ENCODE measurements around the gene SFI1.

SFI1 gene

DNA sequence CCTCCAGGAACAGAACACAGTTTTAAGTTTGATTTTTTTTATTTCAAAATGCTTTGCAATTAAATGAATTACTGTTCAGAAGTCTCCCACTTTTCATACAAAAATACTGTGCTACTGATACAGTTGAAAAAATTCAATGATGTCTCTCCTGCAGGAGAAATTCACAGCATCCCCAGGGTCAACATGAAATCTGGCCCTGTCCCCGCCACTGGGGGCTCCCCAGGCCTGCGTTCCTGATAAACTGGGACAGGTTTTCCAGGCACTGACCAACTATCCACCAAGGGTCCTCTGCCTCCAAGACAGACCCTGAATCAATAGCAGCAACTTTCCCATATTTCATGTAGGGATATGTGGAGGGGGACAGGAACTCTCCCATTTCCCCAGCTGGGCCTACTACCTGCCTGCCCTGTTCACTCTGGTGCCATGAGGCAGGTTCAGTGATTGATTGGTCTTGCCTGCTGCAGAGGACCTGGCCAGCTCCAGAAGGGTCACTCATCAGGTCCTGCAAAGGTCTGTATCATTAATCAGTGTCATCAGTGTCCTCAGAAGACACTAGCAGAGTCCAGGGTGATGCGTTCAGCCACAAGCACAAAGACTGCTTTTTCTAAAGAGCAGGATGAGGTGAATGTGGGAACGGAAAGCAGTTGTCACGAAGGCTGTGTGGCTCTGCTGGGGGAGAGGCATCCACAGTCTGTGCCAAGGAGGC lies 122.3 kb downstream of the SFI1 start:
- DNase-seq: no peak

DNA sequence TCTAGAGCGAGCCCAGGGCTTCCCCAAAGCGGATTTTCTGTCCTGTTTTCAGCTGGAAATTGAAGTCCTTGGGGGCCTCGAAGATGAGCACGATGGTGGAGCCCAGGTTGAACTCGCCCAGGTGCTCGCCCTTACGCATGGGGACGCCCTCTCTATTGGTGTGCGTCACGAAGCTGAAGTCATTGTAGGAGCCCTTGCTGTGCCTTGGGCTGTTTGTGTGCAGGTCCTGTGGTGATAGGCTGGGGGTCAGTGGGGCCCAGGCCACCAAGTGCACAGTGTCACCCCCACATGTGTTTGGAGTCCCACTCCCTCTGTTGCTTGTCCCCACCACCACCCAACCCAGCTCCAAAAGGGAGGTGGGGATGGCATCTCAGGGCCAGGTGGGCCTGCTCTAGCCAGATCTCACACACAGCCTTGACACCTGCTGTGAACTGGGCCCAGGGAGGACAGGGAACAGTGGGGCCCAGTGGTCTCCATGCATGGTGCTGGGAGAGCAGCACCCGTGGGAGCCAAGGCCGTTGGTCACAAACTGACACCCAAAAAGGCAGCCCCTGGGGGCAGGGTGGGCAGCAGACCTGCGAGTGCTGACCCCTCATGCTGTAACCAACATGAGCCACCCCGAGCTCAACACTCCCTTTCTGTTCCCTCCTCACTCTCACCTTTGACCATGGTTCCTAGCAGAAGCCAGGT lies 123.4 kb downstream of the SFI1 start:
- no peak for DNase-seq

DNA sequence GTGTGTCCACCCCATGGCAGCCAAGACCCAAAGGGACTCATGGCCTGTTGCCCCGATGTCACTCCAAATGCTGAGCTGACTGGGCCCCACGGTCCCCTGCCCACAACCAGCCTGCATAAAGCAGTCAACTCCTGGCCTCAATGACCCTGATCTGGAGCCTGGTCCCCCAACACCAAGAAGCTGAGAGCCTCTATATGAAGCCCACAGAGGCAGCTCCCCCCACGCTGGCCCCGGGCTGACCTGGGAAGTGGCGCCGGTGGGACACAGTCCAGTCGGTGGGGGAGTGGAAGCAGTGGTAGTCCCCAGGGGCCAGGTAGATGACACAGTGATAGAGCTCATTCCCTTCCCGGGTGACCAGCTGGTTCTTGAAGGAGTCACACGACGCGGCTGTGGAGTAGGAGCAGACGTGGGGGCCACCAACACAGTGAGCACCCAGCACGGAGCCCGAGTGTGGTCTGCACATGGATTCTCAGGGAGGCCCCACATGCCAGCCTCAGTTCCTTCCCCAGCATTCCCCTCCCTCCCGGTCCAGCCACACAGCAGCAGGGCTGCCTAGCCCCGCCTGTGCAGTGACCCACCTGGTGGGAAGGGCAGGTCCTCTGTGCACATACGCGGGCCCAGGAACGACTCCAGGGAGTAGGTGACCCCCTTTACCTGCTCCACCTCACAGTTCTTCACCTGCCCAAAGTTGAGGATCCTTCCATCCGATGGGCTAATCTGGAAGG lies 124.6 kb downstream of the SFI1 start:
- no peak for DNase-seq

DNA sequence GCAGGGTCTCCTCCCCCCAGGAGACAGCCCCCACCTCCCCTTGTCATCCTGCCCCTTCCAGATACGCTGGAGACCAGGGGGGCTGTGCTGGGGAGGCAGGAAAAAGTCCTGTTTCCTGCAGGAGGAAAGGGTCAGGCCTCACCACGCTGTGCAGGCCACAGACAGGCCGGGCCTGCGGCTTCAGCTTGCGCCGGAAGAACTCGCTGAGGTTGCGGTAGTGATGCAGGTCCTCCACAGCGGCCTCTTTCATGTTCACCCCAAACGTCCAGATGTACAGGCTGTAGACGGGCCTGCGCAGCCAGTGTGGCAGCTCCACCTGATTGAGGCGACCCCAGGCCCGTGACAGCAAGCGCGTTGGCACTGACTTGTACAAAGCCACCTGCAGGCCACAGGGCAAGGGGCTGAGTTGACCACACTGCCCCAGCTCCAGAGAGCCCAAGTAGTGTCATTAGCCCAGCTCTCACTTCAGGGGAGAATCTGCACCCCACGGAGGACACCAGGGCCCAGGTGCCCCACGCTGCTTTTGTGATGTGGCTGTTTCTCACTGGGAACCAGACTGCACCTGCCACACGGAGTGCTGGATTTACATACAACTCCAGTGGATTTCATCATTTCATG lies 125.3 kb downstream of the SFI1 start:
- DNase-seq: no peak

DNA sequence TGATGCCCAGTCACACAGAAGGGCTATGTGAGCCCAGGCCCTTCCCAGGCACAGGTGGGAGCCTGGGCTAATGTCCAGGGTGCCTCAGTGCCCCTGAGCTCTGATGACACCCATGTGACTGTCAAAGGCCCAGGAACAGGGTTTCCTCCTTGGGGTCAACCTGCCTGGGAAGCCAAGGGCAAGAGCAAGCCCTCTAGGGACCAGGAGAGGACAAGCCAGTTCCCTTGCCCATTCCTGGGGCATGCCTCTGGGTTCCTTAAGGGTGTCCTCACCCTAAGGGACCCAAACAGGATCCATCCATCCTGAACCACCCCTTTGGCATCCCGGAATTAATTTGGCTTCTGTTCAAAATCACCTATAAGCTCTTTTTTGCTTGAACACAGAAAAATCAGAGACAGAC lies 126.6 kb downstream of the SFI1 start:
- DNase-seq: no peak

DNA sequence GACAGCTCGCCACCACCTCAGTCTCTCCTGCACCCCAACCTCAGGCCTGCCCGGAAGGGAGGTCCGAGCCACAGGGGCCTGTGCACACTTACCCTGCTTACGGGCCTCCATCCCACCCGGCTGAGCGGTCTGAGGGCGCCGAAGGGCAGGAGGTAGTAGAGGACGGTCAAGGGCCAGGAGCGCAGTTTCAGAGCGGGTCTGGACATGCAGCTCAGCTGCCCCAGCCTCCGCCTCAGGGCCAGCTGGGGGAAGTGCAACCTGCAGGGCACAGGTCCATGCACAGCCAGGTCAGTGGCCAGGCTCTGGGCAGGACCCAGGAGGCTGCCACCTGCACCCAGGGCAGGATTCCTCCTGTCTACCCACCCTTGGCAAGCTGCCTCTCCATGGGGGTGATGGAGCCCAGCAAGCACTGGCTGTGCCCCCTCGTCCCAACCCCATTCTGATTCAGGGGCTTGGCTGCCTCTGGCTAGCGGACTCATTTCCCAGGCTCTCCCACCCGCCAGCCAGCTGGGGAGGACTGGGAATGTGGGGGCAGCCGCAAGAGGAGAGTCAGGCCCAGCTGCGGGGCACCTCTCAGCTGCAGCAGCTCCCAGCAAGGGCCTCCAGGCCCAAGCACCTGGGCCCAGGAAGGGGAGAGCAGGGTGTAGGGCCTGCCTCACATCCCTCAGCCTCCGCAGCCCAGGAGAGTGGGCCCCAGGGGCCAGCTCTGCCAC lies 127.4 kb downstream of the SFI1 start:
- no peak for DNase-seq

DNA sequence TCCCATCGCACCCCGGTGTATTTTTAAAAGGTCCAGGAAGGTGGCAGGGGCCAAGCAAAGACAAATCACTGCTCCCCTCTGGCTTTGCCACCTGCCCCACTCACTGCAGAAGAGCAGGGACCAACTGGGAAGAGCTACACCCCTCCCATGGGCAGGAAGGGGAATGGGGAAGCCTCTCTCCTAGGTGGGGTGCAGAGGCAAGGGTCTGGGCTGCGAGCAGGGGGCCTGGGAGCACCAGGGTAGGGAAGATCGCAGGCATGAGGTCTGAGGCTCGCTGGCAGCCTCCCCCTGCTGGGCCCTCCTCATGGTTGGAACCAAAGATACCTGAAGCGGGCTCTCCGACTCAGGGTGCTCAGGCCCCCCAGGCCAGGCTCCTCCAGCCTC lies 128.9 kb downstream of the SFI1 start:
- DNase-seq: no peak

DNA sequence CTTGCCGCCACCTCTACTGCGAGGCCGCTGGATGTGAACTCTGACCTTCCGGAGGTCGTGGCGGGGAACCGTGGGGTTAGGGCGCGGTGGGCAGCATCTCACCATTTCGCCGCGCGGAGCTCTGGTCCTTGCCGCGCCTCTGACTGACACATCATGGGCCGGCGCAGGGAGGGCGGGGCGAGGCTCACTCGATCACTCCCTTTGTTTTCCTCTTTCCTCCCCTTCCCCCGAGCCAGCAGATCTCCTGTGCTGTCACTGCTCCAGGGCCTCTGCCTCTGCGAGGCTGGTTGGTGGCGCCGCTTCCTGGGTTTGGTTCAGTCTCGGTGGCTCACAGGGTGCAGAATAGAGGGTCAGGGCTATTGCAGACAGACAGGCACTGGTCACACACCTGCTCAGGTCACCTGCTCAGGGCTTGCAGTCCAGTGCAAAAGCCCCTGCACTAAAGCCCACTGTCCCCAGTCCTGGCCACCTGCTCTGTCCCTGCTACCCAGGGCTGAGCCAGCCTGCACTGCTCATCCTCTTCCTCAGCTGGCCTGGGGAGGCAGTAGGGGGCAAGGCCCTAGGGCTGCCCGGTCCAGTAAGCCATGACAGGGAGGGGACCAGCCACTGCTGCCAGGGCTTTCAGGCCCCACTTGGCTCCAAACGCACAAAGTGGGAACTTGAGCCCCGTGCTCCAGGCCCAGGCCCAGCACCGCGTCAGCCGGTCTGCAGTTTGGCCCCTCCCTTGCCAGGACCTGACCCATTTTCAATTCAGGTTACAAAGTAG lies 129.5 kb downstream of the SFI1 start:
- no peak for DNase-seq

DNA sequence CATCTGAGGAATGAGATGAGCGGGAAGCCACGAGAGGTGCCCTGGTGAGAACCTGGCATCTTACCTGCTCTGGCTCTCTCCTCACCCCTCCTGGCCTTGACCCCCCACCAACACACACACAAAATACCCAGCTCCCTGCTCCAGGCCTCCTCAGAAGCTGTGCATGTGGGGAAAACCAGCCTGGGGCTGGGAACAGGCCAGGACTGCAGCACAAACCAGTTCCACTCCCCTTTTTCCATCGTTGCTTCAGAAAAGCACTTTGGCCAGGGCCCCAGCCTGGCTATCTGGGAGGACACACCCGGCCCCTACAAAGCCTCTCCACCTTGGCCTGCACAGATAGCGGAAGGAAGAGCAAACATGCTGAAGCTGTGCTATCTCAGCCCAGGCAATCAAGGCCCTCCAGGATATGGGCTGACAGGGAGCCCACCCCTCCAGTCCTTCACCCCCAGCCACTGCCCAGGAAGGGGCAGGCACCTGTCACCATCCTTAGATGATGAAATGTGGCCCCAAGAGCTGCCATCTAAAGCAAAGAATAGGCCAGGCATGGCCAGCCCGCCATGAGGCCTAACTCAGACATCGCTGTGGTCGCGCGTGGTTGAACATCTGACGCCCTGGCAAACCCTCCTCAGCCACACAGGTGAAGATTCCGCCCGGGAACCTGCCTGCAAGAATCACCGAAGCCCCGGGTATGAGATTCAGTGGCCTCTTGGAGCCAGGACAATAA lies 130.3 kb downstream of the SFI1 start:
- DNase-seq: no peak

DNA sequence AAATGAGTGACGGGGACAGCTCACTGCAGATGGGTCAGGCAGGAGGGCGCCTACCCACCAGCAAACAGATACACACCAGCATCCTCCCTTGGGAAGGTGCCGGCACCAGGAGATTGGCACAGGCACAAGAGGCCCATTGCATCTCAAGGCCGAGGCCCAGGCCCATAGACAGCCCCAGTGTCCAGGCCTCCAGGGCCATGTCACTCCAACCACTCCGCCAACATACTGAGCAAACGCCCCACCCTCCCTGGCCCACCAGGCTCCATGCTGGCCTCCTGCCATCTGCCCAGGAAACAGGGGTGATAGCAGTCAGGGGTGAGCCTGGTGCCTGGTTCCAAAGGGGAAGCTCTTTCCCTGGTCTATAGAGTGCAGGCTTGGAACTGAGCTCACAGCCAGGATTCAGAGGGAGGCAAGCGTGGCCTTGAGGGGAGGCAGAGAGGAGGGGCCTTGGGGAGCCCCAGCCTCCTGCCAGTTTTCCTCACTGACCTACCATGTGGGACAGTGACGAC lies 130.9 kb downstream of the SFI1 start:
- no peak for DNase-seq

DNA sequence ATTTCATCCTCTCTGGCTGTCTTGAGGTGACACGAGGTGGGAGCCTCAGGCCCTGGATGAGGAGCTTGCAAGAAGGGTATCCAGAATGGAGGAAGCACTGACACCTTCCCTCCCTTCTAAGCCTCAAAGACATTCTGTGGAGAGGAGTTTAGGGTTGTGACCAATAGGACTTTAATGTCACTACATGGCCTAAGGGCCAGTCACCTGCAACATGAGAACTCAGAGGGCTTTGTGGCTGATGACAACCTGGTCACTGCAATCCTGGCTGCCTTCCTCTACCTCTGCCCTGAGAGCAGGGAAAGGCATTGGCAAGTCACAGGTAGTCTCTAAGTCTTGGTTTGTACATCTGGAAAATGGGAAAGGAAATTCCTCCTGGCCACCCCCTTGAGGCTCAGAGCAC lies 132.0 kb downstream of the SFI1 start:
- DNase-seq: no peak

DNA sequence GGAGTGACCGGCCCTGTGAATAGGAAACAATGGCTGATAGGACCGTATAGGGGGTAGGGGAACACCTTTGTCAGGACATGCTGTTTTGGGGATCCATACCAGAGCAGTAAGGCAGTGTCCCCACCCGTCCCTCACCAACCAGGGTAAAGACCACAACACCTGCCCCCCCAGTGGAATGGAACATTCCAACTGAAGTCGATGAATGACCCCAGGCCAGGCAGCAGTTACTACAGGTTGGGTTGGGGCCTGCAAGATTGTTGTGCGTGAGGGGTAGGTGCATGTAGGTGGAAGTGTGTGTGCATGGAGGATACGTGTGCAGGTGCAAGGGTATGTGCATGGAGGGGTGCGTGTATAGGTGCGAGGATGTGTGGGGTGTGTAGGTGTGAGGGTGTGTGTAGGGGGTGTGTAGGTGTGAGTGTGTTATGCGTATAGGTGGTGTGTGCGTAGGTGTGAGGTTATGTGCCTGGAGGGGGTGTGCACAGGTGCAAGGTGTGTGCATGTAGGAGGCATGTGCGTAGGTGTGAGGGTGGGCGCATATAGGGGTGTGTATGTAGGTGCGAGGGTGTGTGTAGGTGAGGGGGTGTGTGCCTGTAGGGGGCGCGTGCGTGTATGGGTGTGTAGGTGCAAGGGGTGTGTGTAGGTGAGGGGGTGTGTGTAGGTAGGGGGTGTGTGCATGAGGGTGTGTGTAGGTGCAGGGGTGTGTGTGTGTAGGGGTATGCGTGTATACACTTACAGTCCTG lies 132.8 kb downstream of the SFI1 start:
- DNase-seq: no peak

DNA sequence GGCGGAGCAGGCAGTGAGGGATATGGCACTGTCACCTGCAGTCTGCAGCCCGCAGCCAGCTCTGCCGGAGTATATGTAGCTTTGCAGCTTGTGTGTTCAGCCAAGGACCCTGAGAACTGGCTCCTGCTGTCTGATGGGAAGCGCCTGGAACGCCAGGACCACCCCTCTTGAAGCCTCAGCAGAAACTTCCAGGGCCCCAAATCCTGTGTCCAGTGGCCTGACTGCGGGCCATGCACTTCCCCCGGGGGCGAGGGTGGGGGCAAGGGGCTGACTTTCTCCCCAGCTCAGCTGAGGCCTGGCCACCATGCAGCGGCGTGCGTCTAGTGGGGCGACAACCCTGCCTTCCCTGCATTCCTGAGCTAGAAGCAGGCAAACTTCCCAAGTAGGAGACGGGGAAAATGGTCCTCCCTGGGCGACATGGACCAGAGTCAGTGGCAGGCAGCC lies 133.4 kb downstream of the SFI1 start:
- no peak for DNase-seq

DNA sequence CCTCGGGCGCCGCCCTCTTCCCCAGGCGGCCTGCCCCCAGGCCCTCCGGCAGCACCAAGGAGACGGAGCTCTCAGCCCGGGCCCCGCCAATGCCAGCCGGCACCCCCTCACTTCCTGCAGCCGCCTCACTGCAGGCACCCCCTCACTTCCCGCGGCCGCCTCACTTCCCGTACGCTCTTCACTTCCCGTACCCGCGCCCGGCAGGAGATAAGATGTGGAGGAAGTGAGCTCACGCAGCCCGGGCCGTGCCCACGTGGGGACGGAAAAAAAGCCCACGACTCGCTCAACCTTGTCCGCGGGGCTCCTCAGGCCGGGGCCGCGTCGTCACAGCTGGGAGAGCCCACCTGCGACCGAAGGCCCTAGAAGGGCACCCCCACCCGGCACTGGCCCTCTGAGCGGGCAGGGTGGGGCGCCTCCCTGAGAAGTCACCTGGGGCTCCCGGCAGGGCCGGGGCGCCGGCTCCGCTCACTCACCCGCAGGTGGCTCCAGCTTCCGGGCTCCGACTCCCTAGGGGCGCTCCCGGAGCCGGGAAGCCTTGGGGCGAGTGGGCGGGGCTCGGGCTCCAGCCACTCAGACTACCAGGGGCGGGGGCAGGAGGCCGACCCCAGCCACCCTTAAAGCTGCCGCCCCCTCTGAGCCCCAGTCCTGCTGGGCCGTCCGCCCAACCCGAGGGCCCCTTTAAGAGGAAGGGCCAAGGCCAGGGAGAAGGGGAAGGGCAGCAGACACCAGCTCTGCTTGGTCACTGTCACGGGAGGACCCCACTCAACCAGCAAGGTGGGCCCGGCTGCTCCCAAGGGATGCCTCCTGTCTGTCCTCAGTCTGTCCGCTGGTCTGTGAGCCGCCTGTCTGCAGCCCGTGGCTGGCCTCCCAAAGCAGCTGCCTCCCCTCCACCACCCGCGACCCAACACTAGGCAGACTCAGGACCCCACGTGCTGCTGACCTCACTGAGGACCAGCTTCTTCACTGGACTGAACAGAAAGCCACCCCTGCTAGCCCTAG lies 134.3 kb downstream of the SFI1 start:
- DNase-seq: peak; percentile 90

DNA sequence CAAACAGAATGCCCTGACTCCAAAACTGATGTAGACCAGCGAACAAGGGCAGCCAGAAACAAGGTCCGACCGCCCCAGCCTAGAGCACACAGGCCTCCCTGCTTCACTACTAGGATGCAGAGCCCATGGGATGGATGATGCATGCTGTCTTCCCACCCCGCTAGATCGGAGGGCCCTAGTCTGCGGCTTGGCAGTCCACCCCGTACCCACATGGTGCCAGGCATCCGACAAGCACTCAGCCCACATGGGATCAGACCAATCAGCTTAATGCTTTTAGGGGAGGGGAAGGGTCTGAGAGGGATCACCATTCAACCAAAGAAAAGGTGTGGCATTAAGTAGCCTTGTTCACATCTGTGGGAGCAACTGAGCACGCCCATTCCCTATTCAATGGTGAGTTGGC lies 135.1 kb downstream of the SFI1 start:
- no peak for DNase-seq

DNA sequence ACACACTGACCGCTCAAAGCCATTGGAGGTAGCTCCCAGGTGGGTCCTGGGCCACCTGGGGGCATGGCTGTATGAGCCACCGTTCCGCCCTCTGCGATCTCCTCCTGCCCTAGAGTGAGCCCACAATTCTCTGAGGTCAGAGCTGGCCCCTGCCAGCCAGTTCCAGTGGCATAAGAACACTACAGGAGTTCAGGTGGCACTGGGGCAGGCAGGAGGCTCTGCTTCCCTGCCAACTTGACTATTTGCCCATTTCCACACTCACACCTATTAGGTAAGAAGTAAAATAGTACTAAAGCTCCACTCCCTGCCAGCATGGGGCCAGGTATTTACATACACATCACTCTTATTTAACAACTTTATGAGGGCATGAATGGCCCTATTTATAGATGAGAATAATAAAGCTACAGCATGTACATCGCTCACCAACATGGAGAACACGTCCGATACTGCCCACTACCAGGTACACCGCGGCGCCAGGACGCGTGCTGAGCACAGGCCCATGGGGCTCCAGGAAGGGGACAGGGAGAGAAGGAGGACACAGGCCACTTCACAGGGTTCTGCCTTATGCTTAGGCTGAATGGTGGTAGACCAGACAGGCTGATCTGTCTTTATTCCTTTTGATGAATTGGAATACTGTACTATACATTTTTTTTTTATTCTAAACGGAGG lies 139.4 kb downstream of the SFI1 start:
- DNase-seq: no peak

DNA sequence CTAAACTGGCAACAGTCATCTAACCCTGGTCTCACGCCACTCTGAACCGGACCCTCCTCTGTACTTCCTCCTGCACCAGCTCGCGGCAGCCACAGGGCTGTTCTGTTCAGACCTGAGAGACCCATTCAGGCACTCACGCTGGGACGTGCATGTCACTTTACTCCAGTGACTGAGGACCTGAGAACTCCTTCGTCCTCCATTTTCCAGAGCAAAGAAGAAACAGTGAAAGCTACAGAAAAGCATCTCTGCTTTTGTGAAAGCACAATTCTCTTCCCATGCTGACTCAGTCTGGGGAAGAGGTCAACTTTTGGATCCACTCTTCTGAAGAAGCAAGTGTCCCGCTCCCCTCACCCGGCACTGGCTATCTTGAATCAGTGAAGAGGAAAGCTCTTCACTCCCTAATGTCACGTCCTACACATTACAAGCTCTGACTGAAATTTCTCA lies 141.1 kb downstream of the SFI1 start:
- DNase-seq: no peak

DNA sequence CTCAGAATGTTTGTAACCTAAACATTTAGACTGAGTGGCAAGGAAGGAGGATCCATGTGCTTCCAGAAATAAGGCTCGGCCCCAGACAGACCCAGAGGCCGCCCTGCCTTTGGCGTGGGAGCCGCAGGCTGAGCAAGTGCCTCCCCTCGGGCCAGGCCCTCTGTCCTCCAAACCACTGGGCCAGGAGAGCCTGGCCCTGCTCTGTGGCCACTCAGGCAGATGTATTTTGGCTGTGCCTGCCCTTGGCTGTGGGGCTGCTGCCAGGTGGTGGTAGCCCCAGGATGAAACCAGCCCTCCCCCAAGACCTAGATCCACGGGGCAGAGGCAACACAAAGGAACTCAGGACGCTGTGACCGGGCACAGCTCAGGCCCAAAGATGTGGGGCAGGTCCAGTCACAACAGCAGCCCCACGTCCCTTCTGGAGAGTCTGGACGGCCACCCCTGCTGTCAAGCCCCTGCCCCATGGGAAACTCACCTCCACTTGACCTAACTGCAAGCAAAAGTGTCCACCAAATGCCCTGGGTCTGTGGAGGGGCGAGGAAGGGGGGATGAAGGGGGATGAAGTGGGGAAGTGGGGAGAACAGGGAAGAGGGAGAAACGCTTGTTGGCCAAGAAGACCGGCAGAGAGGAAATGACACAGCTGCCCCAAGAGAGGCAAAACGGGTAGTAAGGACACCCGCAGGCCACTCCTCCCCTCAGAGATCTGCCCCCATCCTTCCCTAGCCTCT lies 141.7 kb downstream of the SFI1 start:
- no peak for DNase-seq
